Fibroblast of lung (primary cell): ENCODE measurements around the gene GPR37L1.

Experiments
- CTCF ChIP-seq, 2 donors: IDR thresholded peaks in 1 of 2; conservative IDR thresholded peaks in 1 of 2; 1 replicate in 1 of 2; 2 replicates in 1 of 2; pipeline ENCODE4 v1.5.1; 2011 to 2012; ENCODE audit warnings: low read length in 2 of 2, control low read depth in 1 of 2, inconsistent platforms in 1 of 2, low read depth in 1 of 2, mild to moderate bottlenecking in 1 of 2
- EZH2 ChIP-seq: IDR thresholded peaks from 2 replicates; pipeline ENCODE4 v1.5.1; 2012; ENCODE audit warnings: low read length, control low read depth, mild to moderate bottlenecking; ENCODE audit errors: missing control alignments

GRCh38 chr1:202165942-202166843, 43.5 kb downstream of the GPR37L1 start:
- TF ChIP-seq CTCF (conservative IDR thresholded peaks at IDR 0.05 in 1 of 2, IDR thresholded peaks at IDR 0.05 in 1 of 2; ENCODE audit: low read depth in 1 of 2, low read length in 2 of 2) (no peak), EZH2 (no peak)
